ENCODE data around the gene FTL.

Gene FTL

DNA sequence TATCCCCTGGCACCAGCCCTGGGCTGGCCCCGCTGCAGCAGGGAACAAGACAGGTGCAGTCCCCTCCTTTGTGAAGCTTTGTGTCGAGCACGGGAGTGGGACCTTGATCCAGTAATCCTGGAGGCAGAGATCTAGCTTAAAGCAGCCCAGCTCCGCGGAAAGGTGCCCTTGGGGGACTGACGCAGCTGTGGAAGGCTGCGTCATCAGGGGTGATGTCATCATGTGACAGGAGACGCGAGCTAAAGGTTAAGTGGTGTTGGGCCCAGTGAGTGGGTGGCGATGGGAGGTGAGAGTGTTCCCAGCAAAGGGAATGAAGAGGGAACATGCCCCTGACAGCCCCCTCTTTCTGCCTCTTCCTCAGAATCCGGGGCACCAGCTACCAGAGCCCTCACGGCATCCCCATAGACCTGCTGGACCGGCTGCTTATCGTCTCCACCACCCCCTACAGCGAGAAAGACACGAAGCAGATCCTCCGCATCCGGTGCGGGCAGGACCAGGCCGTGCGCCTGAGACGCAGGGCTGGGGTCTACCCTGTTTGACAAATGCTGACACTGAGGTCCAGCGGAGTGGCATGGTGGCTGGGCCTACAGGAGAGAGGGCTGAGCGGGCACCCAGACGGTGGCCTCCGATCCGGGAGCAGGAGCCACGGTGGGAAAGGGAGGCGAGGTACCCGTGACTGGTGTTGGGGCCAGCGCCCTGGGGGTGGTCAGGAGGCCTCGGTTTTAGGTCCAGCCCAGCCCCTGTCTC is 49.2 kb downstream of the FTL start:
- ATAC-seq (replicated peaks; ENCODE audit: extremely low read depth, poor library complexity, severe bottlenecking) (no peak), DNase-seq (ENCODE audit: low spot score in 2 of 2) (no peak)
- Mint-ChIP-seq H3K36me3 (ENCODE audit: insufficient read depth) (peaks cover 6% of the 10 kb centered on the region), H3K4me1 (peaks cover 10% of the 10 kb centered on the region), H3K27ac (ENCODE audit: low read depth) (no peak overlapping the region), H3K9me3 (no peaks in the 10 kb centered on the region), H3K4me3 (no peak overlapping the region), H3K27me3 (no peaks in the 10 kb centered on the region)

DNA sequence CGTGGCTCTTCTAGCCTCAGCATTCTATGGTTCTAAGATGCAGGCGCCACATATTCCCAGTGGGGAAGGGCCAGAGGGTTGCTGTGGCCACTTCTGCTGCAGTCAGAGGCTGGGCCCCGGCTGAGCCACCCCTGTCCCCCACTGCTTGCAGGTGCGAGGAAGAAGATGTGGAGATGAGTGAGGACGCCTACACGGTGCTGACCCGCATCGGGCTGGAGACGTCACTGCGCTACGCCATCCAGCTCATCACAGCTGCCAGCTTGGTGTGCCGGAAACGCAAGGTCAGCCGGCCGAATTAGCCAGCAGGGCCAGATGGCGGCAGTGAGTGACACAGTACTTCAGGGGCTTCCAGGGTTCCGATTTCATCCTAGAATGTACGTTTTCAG is 49.8 kb downstream of the FTL start:
- Mint-ChIP-seq H3K27me3 (no peaks in the 10 kb centered on the region), H3K4me1 (peaks cover 16% of the 10 kb centered on the region), H3K36me3 (ENCODE audit: insufficient read depth) (peaks cover 6% of the 10 kb centered on the region), H3K27ac (ENCODE audit: low read depth) (no peak overlapping the region), H3K9me3 (no peaks in the 10 kb centered on the region), H3K4me3 (no peak overlapping the region)
- ATAC-seq (replicated peaks; ENCODE audit: extremely low read depth, poor library complexity, severe bottlenecking) (no peak), DNase-seq (ENCODE audit: low spot score in 2 of 2) (no peak)

DNA sequence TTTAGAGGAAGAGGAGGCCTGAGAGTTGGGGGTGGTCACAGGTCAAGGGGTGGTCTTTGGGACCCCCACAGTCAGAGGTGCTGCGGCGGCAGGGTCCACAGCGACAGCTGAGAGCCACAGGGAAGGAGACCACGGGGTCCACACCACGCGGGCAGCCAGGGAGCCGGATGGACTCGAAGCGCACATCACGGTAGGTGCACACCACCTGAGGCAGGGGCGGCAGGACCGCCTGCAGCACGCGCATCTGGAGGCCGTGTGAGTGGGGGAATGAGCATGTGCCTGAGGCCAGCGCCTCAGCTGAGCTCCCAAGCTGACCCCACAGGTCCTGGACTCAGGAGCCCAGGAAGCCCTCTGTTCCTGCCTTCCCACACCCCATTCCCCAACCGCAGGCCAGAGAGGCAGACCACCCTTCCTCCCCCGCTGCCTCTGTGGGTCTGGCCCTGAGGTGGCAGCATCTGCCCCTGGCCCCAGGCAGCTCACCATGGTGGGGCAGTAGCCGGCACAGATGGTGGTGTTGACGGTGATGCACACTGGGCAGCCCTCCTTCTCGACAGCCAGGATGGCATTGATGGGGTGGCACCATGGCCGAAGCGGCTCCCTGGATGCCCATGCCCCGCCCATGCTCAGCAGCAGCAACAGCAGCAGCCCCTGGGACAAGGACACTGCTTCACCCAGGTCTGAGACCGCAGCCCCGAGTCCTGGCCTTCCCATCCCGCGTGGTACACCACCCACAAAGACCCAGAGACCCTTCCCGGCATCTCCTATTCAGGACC is 51.1 kb downstream of the FTL start:
- H3K9me3 Mint-ChIP-seq, result no peaks in the 10 kb centered on the region
- no peak for ATAC-seq (replicated peaks; ENCODE audit: extremely low read depth, poor library complexity, severe bottlenecking)
- no peak for DNase-seq (ENCODE audit: low spot score in 2 of 2)
- peak overlapping the region; percentile 78 for H3K27ac Mint-ChIP-seq (ENCODE audit: low read depth)
- H3K4me1 Mint-ChIP-seq, result peaks cover 22% of the 10 kb centered on the region
- peak overlapping the region; percentile 43 for H3K4me3 Mint-ChIP-seq
- no peaks in the 10 kb centered on the region for H3K27me3 Mint-ChIP-seq
- H3K36me3 Mint-ChIP-seq (ENCODE audit: insufficient read depth), result peaks cover 8% of the 10 kb centered on the region

Data from central memory CD8-positive, alpha-beta T cell (primary cell).